Measurements from ENCODE around the gene TCF7.

TCF7 gene

GRCh38 chr5:134153657-134154056, 39.2 kb downstream of the TCF7 start:
- Histone ChIP-seq H3K4me3 (no peak overlapping the region), H3K27ac (no peak overlapping the region)

GRCh38 chr5:134161513-134162395, 47.3 kb downstream of the TCF7 start:
- no peak overlapping the region for H3K27ac ChIP-seq

GRCh38 chr5:134162592-134162991, 48.1 kb downstream of the TCF7 start:
- H3K27ac ChIP-seq = no peak overlapping the region
- H3K4me3 ChIP-seq = no peak overlapping the region

More at GRCh38 chr5:134161513-134162395, 47.3 kb downstream of the TCF7 start:
- no peak overlapping the region for H3K4me3 ChIP-seq

- Histone ChIP-seq H3K27ac (no peak overlapping the region), H3K4me3 (no peak overlapping the region)
Observed at GRCh38 chr5:134171972-134172371, 57.5 kb downstream of the TCF7 start.

- peak overlapping the region in 17 of 21 experiments; percentile 99 to 100 (median 100) for H3K27ac ChIP-seq
Observed at GRCh38 chr5:134174841-134175839, 60.7 kb downstream of the TCF7 start.

GRCh38 chr5:134175921-134176510, 61.5 kb downstream of the TCF7 start:
- H3K27ac ChIP-seq = peak overlapping the region; percentile 99 to 100 (median 100)
- H3K4me3 ChIP-seq = peak overlapping the region; percentile 72 to 99 (median 89)

More at GRCh38 chr5:134174841-134175839, 60.7 kb downstream of the TCF7 start:
- H3K4me3 ChIP-seq = peak overlapping the region; percentile 72 to 99 (median 89)

GRCh38 chr5:134176511-134177368, 62.3 kb downstream of the TCF7 start, which contains the start of gene SKP1:
TSS of gene SKP1 (minus strand) at chr5:134176950. CDS start at chr5:134174022, 2,928 bp downstream.
- H3K4me3 ChIP-seq = peak within 1 kb of the TSS; percentile 72 to 99 (median 89)
- H3K27ac ChIP-seq = peak within 1 kb of the TSS; percentile 99 to 100 (median 100)

GRCh38 chr5:134177369-134178095, 63.1 kb downstream of the TCF7 start:
- H3K27ac ChIP-seq = peak overlapping the region; percentile 99 to 100 (median 100)

GRCh38 chr5:134178096-134178419, 63.6 kb downstream of the TCF7 start:
- Histone ChIP-seq H3K27ac (peak overlapping the region in 14 of 21 experiments; percentile 99 to 100 (median 100)), H3K4me3 (peak overlapping the region in 1 of 7 experiments; percentile 92)

More at GRCh38 chr5:134177369-134178095, 63.1 kb downstream of the TCF7 start:
- peak overlapping the region; percentile 72 to 99 (median 89) for H3K4me3 ChIP-seq

GRCh38 chr5:134183481-134183880, 69.0 kb downstream of the TCF7 start:
- Histone ChIP-seq H3K4me3 (no peak overlapping the region), H3K27ac (no peak overlapping the region)

GRCh38 chr5:134184155-134185135, 70.0 kb downstream of the TCF7 start:
- no peak overlapping the region for H3K27ac ChIP-seq
- no peak overlapping the region for H3K4me3 ChIP-seq

GRCh38 chr5:134188092-134188491, 73.6 kb downstream of the TCF7 start:
- Histone ChIP-seq H3K27ac (no peak overlapping the region), H3K4me3 (no peak overlapping the region)

GRCh38 chr5:134189031-134189430, 74.5 kb downstream of the TCF7 start:
- H3K4me3 ChIP-seq = no peak overlapping the region
- no peak overlapping the region for H3K27ac ChIP-seq

- H3K27ac ChIP-seq = no peak overlapping the region
- no peak overlapping the region for H3K4me3 ChIP-seq
Observed at GRCh38 chr5:134195666-134196065, 81.2 kb downstream of the TCF7 start.

Measured in skin epidermis (tissue), 12 donors.